ENCODE data around the gene PARP9.

- no peak for TF ChIP-seq ZNF274 (IDR thresholded peaks at IDR 0.05; ENCODE audit: low read depth, low read length)
- TF ChIP-seq YY1 (IDR thresholded peaks at IDR 0.05; ENCODE audit: insufficient read depth, insufficient read length), result no peak
- TF ChIP-seq SUZ12 (IDR thresholded peaks at IDR 0.05; ENCODE audit: extremely low read depth, insufficient read depth, insufficient read length), result no peak
Measured at GRCh38 chr3:122496508-122496907, 67.6 kb downstream of the PARP9 start.

Data from NT2/D1 (cell line).